SK-N-SH treated with all-trans-retinoic acid at 6 μM for 48 hours (cell line): ENCODE measurements around the gene GSTM3.

Source experiments
- GLIS3 ChIP-seq: fragments of 250-450 bp; sonication (Bioruptor Pico); IDR thresholded peaks from 2 replicates; pipeline ENCODE4 v1.5.0; 2020; ENCODE audit warnings: mild to moderate bottlenecking, moderate library complexity
- PATZ1 ChIP-seq: fragments of 250-450 bp; sonication (Bioruptor Pico); IDR thresholded peaks from 2 replicates; pipeline ENCODE4 v1.8.0; 2020; ENCODE audit warnings: mild to moderate bottlenecking, moderate library complexity, borderline replicate concordance
- RARB ChIP-seq: fragments of 250-450 bp; sonication (Bioruptor Pico); IDR thresholded peaks from 2 replicates; pipeline ENCODE4 v1.8.0; 2021; ENCODE audit warnings: mild to moderate bottlenecking, moderate library complexity
- SNAI2 ChIP-seq: fragments of 250-450 bp; sonication (Bioruptor Pico); IDR thresholded peaks from 2 replicates; pipeline ENCODE4 v1.5.0; 2020; ENCODE audit warnings: mild to moderate bottlenecking, moderate library complexity
- TCF4 ChIP-seq: fragments of 250-450 bp; sonication (Bioruptor Pico); IDR thresholded peaks from 2 replicates; pipeline ENCODE4 v1.8.0; 2021; ENCODE audit warnings: mild to moderate bottlenecking, moderate library complexity, borderline replicate concordance
- TOX ChIP-seq: fragments of 250-450 bp; sonication (Bioruptor Pico); IDR thresholded peaks from 2 replicates; pipeline ENCODE4 v1.8.0; 2021; ENCODE audit warnings: mild to moderate bottlenecking, moderate library complexity, borderline replicate concordance
- ZFP3 ChIP-seq: fragments of 250-450 bp; sonication (Bioruptor Pico); IDR thresholded peaks from 2 replicates; pipeline ENCODE4 v1.5.0; 2020; ENCODE audit warnings: mild to moderate bottlenecking, moderate library complexity
- ZFP30 ChIP-seq: fragments of 450-650 bp; formaldehyde crosslinking; IDR thresholded peaks from 2 replicates; pipeline ENCODE4 v1.5.0; 2022; ENCODE audit warnings: mild to moderate bottlenecking, moderate library complexity
- ZNF8 ChIP-seq: fragments of 450-650 bp; formaldehyde crosslinking; IDR thresholded peaks from 2 replicates; pipeline ENCODE4 v1.5.0; 2020; ENCODE audit warnings: mild to moderate bottlenecking, moderate library complexity

DNA sequence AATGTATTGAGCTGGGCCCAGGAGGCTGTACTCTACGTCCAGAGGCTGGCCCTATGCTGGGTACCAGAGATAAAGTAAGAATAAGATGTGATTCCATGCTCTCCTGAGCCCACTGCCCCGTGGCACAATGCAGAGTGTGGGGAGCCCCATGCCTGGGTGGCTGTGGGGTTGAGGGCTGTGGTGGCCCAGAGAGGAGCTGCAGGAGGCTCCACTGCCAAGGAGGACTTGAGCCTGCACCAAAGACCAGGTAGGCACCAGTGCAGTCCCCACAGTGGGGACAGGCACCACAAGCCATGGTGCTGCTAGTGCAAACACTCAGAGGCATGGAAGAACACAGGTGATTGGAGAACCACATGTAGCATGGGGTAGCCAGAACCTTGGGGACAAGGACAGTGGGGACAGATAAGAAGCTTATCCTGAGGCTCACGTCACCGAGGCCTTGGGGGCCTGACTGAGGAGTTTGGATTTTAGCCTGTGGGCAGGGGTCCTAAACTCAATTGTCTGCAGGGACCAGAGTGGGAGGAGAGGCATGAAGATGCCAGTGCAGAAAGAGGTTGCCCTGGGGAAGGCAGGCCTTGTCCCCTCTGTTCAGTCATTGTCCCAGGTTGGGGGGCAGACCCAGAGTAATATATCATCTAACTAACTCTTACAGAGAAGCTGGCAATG is 44.7 kb upstream of the GSTM3 start:
- TF ChIP-seq GLIS3 (CRISPR knock-in tag) (no peak), SNAI2 (CRISPR knock-in tag) (no peak), PATZ1 (CRISPR knock-in tag) (no peak), ZFP3 (CRISPR knock-in tag) (no peak), TCF4 (CRISPR knock-in tag) (no peak), TOX (CRISPR knock-in tag) (no peak), ZFP30 (no peak), RARB (CRISPR knock-in tag) (no peak), ZNF8 (CRISPR knock-in tag) (no peak)
